HepG2 (cell line): Measurements from ENCODE around the gene TASL. TPM values are rescaled to one million over a fixed set of nuclear protein-coding genes. Genes with fewer than 3 reads are reported as not detected.

Experiments used
- ATAC-seq: fragments of 200-7000 bp; cut with Tn5 transposase; 3 replicates; pipeline ENCODE4 v1.9.1; 2020; ENCODE audit warnings: mild to moderate bottlenecking, moderate library complexity
- BruUV-seq: library from RNA; stranded (reverse); fragments of 400-500 nt; replicated peaks from 2 replicates; lab custom pipeline; 2021; lab: Mats Ljungman, UMichigan
- CTCF ChIA-PET: fragments of 300-600 bp; formaldehyde crosslinking; extraction: SDS; loops from one replicate; lab custom pipeline; 2021; ENCODE audit warnings: low total read pairs, inconsistent platforms, low intra/inter-chr PET ratio; lab: Yijun Ruan, JAX
- POLR2A ChIA-PET: fragments of 350-600 bp; sonication (Branson Sonifier 250); formaldehyde crosslinking; loops from one replicate; lab custom pipeline; 2020; ENCODE audit warnings: antibody characterized with exemption, inconsistent platforms; lab: Yijun Ruan, JAX
- DNase-seq: peaks from one replicate; pipeline ENCODE4 v3.0.0-alpha.2; 2015; ENCODE audit warnings: low spot score
- FAIRE-seq: peaks from 3 replicates; lab custom pipeline; 2011; peaks lifted over from hg19 to GRCh38; lab: Jason Lieb, UNC
- H2AFZ ChIP-seq: one replicate; pipeline ENCODE4 v1.6.1; 2011; ENCODE audit warnings: low read length, inconsistent platforms
- H3K27ac ChIP-seq: fragments of 300-600 bp; 3 replicates; pipeline ENCODE4 v1.8.0; 2011; ENCODE audit warnings: mixed run types, mild to moderate bottlenecking, mixed read lengths, low read length, inconsistent platforms; ENCODE audit not compliant: insufficient read depth; ENCODE audit errors: extremely low read length
- H3K27me3 ChIP-seq, 2 experiments: fragments of 200-600 bp in 1 of 2; 2 replicates in 1 of 2; 3 replicates in 1 of 2; pipeline versions ENCODE4 v1.6.0 to v1.8.0; 2011; ENCODE audit warnings: low read length in 2 of 2, mild to moderate bottlenecking in 2 of 2, moderate library complexity in 2 of 2, inconsistent platforms in 1 of 2; ENCODE audit not compliant: insufficient read depth in 2 of 2, control insufficient read depth in 1 of 2
- H3K36me3 ChIP-seq, 2 experiments: fragments of 200-600 bp in 1 of 2; replicated peaks in 1 of 2; 2 replicates in 1 of 2; 3 replicates in 1 of 2; pipeline versions ENCODE4 v1.5.1 to v1.8.0; 2011; ENCODE audit warnings: low read length in 2 of 2, inconsistent platforms in 1 of 2; ENCODE audit not compliant: insufficient read depth in 2 of 2, control insufficient read depth in 1 of 2
- H3K4me1 ChIP-seq: 2 replicates; pipeline ENCODE4 v1.5.1; 2012; ENCODE audit warnings: low read length, inconsistent platforms; ENCODE audit not compliant: insufficient read depth
- H3K4me2 ChIP-seq: 2 replicates; pipeline ENCODE4 v1.6.0; 2011; ENCODE audit warnings: low read depth, low read length, inconsistent platforms
- H3K4me3 ChIP-seq, 3 experiments: fragments of 200-600 bp in 1 of 3; sonication (generic), shearing (Covaris generic) in 1 of 3; replicated peaks in 1 of 3; 2 replicates each; pipeline ENCODE4 v1.5.1; 2011 to 2016; ENCODE audit warnings: low read length in 3 of 3, inconsistent platforms in 2 of 3, low read depth in 2 of 3, mild to moderate bottlenecking in 2 of 3, control low read depth in 1 of 3, mixed read lengths in 1 of 3; ENCODE audit not compliant: insufficient read depth in 1 of 3
- H3K79me2 ChIP-seq: one replicate; pipeline ENCODE4 v1.6.1; 2011; ENCODE audit warnings: low read length, inconsistent platforms; ENCODE audit not compliant: insufficient read depth
- H3K9ac ChIP-seq: 2 replicates; pipeline ENCODE4 v1.6.0; 2011; ENCODE audit warnings: mild to moderate bottlenecking, low read depth, low read length, inconsistent platforms; ENCODE audit not compliant: insufficient read depth
- H3K9me3 ChIP-seq: 2 replicates; pipeline ENCODE4 v1.5.1; 2012; ENCODE audit warnings: mild to moderate bottlenecking, low read length
- H4K20me1 ChIP-seq: 2 replicates; pipeline ENCODE4 v1.6.0; 2011; ENCODE audit warnings: inconsistent platforms, mild to moderate bottlenecking, low read length, moderate library complexity; ENCODE audit not compliant: insufficient read depth
- BHLHE40 ChIP-seq: IDR thresholded peaks from 2 replicates; pipeline ENCODE4 v1.6.1; 2011; ENCODE audit warnings: low read length, improper control_type of control experiment
- CEBPG ChIP-seq: IDR thresholded peaks from 2 replicates; pipeline ENCODE4 v1.6.1; 2016
- FOXM1 ChIP-seq: sonication (generic); formaldehyde crosslinking; IDR thresholded peaks from 2 replicates; pipeline ENCODE4 v1.5.0; 2020; ENCODE audit warnings: missing genetic modification reagents
- HNRNPK ChIP-seq: fragments of 200-400 bp; formaldehyde crosslinking; IDR thresholded peaks from 2 replicates; pipeline ENCODE4 v1.6.1; 2018; ENCODE audit warnings: low read length, low read depth, moderate library complexity, mild to moderate bottlenecking; ENCODE audit not compliant: poor library complexity, severe bottlenecking
- KLF11 ChIP-seq: IDR thresholded peaks from 2 replicates; pipeline ENCODE4 v1.6.1; 2016; ENCODE audit warnings: missing compliant biosample characterization
- MLLT10 ChIP-seq: sonication (generic); formaldehyde crosslinking; IDR thresholded peaks from 2 replicates; pipeline ENCODE4 v1.4.0; 2020; ENCODE audit warnings: missing genetic modification reagents
- REPIN1 ChIP-seq: sonication (generic); formaldehyde crosslinking; IDR thresholded peaks from 2 replicates; pipeline ENCODE4 v1.8.0; 2022; ENCODE audit warnings: missing genetic modification reagents, low read depth, mild to moderate bottlenecking, borderline replicate concordance
- ZFP36L2 ChIP-seq: sonication (generic); formaldehyde crosslinking; IDR thresholded peaks from 2 replicates; pipeline ENCODE4 v1.4.0; 2020; ENCODE audit warnings: missing genetic modification reagents
- ZNF10 ChIP-seq: sonication (generic); formaldehyde crosslinking; IDR thresholded peaks from 2 replicates; pipeline ENCODE4 v1.4.0; 2020; ENCODE audit warnings: mild to moderate bottlenecking, low read depth, missing genetic modification reagents, borderline replicate concordance
- ZNF225 ChIP-seq: sonication (generic); formaldehyde crosslinking; IDR thresholded peaks from 2 replicates; pipeline ENCODE4 v1.4.0; 2020; ENCODE audit warnings: mild to moderate bottlenecking, missing genetic modification reagents
- ZNF326 ChIP-seq: sonication (generic); formaldehyde crosslinking; IDR thresholded peaks from 2 replicates; pipeline ENCODE4 v1.4.0; 2020; ENCODE audit warnings: missing genetic modification reagents, borderline replicate concordance
- ZNF431 ChIP-seq: sonication (generic); formaldehyde crosslinking; IDR thresholded peaks from 2 replicates; pipeline ENCODE4 v1.9.0; 2022; ENCODE audit warnings: missing genetic modification reagents, low read depth, mild to moderate bottlenecking, borderline replicate concordance
- ZNF782 ChIP-seq: sonication (generic); formaldehyde crosslinking; IDR thresholded peaks from 2 replicates; pipeline ENCODE4 v1.4.0; 2020; ENCODE audit warnings: missing genetic modification reagents, mild to moderate bottlenecking, borderline replicate concordance
- ZNF850 ChIP-seq: sonication (generic); formaldehyde crosslinking; conservative IDR thresholded peaks from 2 replicates; pipeline ENCODE4 v1.9.0; 2021; ENCODE audit warnings: mild to moderate bottlenecking, missing genetic modification reagents
- WGBS: methylation state at CpG from one replicate; pipeline ENCODE4 v1.1.6; 2017; ENCODE audit warnings: low lambda C conversion rate; 5-methylcytosine and 5-hydroxymethylcytosine counted together
- in situ Hi-C: cut with HindIII; loops from 2 replicates; pipeline ENCODE4 v1.10.0; 2017; ENCODE audit warnings: low pct_unique_long_range_greater_than_20kb; ENCODE audit not compliant: extremely low pct_ligation_motif_present
- intact Hi-C: fragments of 100-400 bp; cut with micrococcal nuclease; formaldehyde crosslinking; loops from one replicate; pipeline ENCODE4 v1.10.0; 2022; ENCODE audit not compliant: unreplicated experiment
- polyA plus RNA-seq, 8 experiments: library from polyadenylated mRNA; depleted of rRNA in 3 of 8; stranded (reverse) in 7 of 8; unstranded in 1 of 8; fragments of >200 nt; fragmentation: Illumina TruSeq in 4 of 8; extraction: Trizol in 4 of 8; gene quantifications; 2 replicates each; pipeline versions ENCODE4 v1.2.1 to v1.2.3, GENCODE V29; 2011 to 2016; ENCODE audit warnings: low read depth in 4 of 8, missing spikeins in 1 of 8, mixed read lengths in 1 of 8; ENCODE audit not compliant: insufficient read depth in 1 of 8
- total RNA-seq, 5 experiments: library from RNA; depleted of rRNA; stranded (reverse); fragments of >200 nt; fragmentation: Illumina TruSeq; extraction: Trizol; gene quantifications; 2 replicates each; pipeline ENCODE4 v1.2.3, GENCODE V29; 2016; ENCODE audit warnings: low read depth in 1 of 5
- TF ChIP-seq, protein P1 (sequence below): sonication (generic); formaldehyde crosslinking; conservative IDR thresholded peaks from 2 replicates; pipeline ENCODE4 v1.5.0; 2020; ENCODE audit warnings: missing genetic modification reagents
- TF ChIP-seq, protein P2 (sequence below): sonication (generic); formaldehyde crosslinking; IDR thresholded peaks from 2 replicates; pipeline ENCODE4 v1.4.0; 2020; ENCODE audit warnings: missing genetic modification reagents

TASL gene
- total and polyA plus RNA-seq, 2 of the 13 experiments (the other 11 are each of a cell fraction or from before 2014, with no cell fraction given): not detected

DNA sequence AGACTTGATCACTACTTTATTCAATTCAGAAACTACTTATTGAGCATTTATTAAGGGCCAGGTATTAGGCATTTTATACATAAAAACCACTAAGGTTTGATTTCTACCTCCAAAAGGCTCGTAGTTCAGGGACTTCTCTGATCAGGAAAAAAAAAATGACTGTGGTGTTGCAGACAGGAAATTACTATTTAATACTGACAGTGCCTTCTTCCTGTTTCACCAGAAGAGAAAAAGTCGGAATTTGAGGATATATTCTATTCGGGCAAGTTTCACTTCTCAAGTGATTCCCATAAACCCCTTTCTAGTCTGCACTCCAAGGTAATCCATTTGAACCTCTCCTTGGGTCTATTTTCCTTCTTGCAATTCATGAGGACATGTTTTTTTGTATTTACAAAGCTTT is 15.3 kb upstream of the TASL start:
- Histone ChIP-seq H4K20me1 (no peaks in the 10 kb centered on the region), H3K27ac (no peak overlapping the region), H3K9me3 (no peaks in the 10 kb centered on the region), H3K9ac (no peak overlapping the region), H3K4me3 (no peak overlapping the region), H3K79me2 (no peaks in the 10 kb centered on the region), H2AFZ (no peak overlapping the region), H3K27me3 (no peaks in the 10 kb centered on the region), H3K36me3 (no peaks in the 10 kb centered on the region), H3K4me2 (no peak overlapping the region), H3K4me1 (peaks cover 11% of the 10 kb centered on the region)
- TF ChIP-seq ZNF10 (CRISPR knock-in tag): no peak
- TF ChIP-seq ZNF782 (CRISPR knock-in tag): no peak
- no peak for TF ChIP-seq REPIN1 (CRISPR knock-in tag)
- no peak for TF ChIP-seq ZNF225 (CRISPR knock-in tag)
- no peak for TF ChIP-seq CEBPG
- no peak for TF ChIP-seq KLF11
- no TSS peak for BruUV-seq
- POLR2A ChIA-PET: no interaction called here
- CTCF ChIA-PET: no interaction called here
- ATAC-seq (no peak), FAIRE-seq (no peak), DNase-seq (no peak)
- intact Hi-C loops: no loop called here
- in situ Hi-C loops: no loop called here
- 94% methylated on average over 3 of the region's 3 CpGs for WGBS

DNA sequence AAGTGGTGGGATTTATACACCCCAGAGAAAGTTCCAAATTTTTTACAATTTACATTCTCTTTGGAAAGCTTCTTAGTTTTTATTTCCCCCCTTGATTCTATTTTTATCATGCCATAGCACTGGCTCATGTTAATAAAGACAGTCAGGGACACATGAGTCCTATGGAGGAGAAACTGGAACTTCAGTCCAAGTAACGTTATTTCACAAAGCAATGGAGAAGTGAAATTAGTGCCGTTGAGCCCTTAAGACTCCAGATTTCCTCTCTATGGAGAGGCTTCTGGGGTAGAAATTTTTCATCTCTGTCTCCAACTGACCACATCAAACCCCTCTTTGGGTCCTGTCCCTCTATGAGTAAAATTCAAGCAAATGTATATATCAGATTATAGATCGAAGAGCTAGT is 12.8 kb upstream of the TASL start:
- Histone ChIP-seq H3K9ac (no peak overlapping the region), H3K36me3 (no peaks in the 10 kb centered on the region), H2AFZ (no peak overlapping the region), H3K27me3 (no peaks in the 10 kb centered on the region), H3K4me1 (peaks cover 13% of the 10 kb centered on the region), H3K4me3 (no peak overlapping the region), H4K20me1 (no peaks in the 10 kb centered on the region), H3K27ac (no peak overlapping the region), H3K4me2 (no peak overlapping the region), H3K9me3 (no peaks in the 10 kb centered on the region), H3K79me2 (no peaks in the 10 kb centered on the region)
- FAIRE-seq: no peak
- no TSS peak for BruUV-seq
- CTCF ChIA-PET: no interaction called here
- 81% methylated on average over 3 of the region's 3 CpGs for WGBS
- in situ Hi-C loops (no loop called here), intact Hi-C loops (no loop called here)
- DNase-seq: no peak
- no peak for ATAC-seq
- POLR2A ChIA-PET: no interaction called here
- TF ChIP-seq FOXM1 (CRISPR knock-in tag) (no peak), ZNF850 (CRISPR knock-in tag) (no peak), ZNF326 (CRISPR knock-in tag) (no peak), ZNF431 (CRISPR knock-in tag) (no peak), BHLHE40 (no peak), HNRNPK (no peak), ZFP36L2 (CRISPR knock-in tag) (no peak), MLLT10 (CRISPR knock-in tag) (no peak)
- TF ChIP-seq, protein P1, sequence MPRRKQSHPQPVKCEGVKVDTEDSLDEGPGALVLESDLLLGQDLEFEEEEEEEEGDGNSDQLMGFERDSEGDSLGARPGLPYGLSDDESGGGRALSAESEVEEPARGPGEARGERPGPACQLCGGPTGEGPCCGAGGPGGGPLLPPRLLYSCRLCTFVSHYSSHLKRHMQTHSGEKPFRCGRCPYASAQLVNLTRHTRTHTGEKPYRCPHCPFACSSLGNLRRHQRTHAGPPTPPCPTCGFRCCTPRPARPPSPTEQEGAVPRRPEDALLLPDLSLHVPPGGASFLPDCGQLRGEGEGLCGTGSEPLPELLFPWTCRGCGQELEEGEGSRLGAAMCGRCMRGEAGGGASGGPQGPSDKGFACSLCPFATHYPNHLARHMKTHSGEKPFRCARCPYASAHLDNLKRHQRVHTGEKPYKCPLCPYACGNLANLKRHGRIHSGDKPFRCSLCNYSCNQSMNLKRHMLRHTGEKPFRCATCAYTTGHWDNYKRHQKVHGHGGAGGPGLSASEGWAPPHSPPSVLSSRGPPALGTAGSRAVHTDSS: no peak
- TF ChIP-seq, protein P2, sequence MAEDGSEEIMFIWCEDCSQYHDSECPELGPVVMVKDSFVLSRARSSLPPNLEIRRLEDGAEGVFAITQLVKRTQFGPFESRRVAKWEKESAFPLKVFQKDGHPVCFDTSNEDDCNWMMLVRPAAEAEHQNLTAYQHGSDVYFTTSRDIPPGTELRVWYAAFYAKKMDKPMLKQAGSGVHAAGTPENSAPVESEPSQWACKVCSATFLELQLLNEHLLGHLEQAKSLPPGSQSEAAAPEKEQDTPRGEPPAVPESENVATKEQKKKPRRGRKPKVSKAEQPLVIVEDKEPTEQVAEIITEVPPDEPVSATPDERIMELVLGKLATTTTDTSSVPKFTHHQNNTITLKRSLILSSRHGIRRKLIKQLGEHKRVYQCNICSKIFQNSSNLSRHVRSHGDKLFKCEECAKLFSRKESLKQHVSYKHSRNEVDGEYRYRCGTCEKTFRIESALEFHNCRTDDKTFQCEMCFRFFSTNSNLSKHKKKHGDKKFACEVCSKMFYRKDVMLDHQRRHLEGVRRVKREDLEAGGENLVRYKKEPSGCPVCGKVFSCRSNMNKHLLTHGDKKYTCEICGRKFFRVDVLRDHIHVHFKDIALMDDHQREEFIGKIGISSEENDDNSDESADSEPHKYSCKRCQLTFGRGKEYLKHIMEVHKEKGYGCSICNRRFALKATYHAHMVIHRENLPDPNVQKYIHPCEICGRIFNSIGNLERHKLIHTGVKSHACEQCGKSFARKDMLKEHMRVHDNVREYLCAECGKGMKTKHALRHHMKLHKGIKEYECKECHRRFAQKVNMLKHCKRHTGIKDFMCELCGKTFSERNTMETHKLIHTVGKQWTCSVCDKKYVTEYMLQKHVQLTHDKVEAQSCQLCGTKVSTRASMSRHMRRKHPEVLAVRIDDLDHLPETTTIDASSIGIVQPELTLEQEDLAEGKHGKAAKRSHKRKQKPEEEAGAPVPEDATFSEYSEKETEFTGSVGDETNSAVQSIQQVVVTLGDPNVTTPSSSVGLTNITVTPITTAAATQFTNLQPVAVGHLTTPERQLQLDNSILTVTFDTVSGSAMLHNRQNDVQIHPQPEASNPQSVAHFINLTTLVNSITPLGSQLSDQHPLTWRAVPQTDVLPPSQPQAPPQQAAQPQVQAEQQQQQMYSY (CRISPR knock-in tag): no peak
